ENCODE results near the gene PRAME.

PRAME gene

DNA sequence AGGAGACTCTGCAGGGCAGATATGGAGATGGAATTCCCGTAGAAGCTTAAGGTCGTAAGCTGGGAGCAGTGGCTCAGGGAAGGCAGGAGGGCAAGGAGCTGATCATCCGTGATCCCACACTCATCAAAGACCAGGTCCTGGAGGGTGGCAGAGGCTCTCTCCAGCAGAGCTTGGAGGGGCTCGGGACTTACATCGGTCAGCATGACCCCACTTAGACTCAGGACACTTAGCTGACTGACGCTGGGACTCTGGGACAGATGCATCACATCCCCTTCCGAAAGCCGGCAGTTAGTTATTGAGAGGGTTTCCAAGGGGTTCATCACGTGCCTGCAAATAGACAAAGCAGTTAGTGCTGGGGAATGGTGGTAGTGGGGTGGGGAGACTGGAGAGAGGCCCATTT, 10.7 kb downstream of the PRAME start:
- TF ChIP-seq, protein P1, sequence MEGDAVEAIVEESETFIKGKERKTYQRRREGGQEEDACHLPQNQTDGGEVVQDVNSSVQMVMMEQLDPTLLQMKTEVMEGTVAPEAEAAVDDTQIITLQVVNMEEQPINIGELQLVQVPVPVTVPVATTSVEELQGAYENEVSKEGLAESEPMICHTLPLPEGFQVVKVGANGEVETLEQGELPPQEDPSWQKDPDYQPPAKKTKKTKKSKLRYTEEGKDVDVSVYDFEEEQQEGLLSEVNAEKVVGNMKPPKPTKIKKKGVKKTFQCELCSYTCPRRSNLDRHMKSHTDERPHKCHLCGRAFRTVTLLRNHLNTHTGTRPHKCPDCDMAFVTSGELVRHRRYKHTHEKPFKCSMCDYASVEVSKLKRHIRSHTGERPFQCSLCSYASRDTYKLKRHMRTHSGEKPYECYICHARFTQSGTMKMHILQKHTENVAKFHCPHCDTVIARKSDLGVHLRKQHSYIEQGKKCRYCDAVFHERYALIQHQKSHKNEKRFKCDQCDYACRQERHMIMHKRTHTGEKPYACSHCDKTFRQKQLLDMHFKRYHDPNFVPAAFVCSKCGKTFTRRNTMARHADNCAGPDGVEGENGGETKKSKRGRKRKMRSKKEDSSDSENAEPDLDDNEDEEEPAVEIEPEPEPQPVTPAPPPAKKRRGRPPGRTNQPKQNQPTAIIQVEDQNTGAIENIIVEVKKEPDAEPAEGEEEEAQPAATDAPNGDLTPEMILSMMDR (IDR thresholded peaks at IDR 0.05; ENCODE audit: insufficient read depth, low read depth, low read length, missing control alignments), result no peak
- no peak for DNase-seq (ENCODE audit: low read depth)
- no peak overlapping the region for H3K4me3 ChIP-seq (ENCODE audit: low read depth, low read length)

DNA sequence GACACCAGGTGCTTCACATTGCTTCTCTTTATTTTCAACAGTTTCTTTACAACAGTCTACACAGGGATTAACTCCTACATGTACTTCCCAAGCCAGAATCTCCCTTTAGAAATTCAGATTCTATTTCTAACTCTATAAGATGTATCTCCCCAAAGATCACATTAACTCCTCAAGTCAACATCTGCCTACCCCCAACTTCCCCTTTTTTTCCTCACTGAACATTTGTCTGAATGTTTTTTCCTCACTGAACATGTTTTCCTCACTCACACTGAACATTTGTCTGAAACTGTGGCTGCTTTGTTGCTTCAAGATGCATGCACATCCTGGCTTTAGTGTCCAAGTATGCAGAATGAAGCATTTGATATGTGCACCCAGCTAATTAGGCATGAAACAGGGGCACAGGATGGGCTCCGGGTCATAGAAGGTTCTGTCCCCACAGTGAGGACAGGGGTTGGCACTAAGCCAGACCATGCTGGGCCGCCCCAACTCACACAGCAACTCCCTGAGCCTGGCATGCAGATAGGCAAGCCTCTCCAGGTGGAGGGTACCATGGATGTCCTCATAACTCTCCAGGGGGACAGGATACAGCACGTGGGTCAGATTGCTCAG, 11.3 kb downstream of the PRAME start:
- no peak overlapping the region for H3K4me3 ChIP-seq (ENCODE audit: low read depth, low read length)
- TF ChIP-seq, protein P1 (IDR thresholded peaks at IDR 0.05; ENCODE audit: insufficient read depth, low read depth, low read length, missing control alignments), result no peak
- no peak for DNase-seq (ENCODE audit: low read depth)

DNA sequence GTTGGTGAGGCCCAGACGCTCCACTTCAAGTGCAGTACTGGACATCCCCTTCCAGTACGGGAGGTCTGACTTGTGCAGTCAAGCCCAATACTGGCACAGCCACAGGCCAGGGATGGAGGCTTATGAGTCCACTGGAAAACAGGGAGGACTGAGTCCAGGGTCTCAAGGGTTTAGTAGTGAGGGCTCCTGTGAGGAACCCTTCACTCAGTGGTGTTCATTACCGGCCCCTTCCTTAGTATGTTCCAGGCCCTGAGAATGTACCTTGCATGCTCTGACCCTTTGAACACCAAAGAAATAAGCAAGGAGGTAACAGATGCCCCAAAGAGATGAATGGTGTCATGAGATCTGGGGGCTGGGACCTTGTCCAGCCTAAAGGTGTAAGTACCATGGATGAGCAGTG, 11.8 kb downstream of the PRAME start:
- no peak for DNase-seq (ENCODE audit: low read depth)
- TF ChIP-seq, protein P1 (IDR thresholded peaks at IDR 0.05; ENCODE audit: insufficient read depth, low read depth, low read length, missing control alignments), result no peak
- H3K4me3 ChIP-seq (ENCODE audit: low read depth, low read length), result no peak overlapping the region

DNA sequence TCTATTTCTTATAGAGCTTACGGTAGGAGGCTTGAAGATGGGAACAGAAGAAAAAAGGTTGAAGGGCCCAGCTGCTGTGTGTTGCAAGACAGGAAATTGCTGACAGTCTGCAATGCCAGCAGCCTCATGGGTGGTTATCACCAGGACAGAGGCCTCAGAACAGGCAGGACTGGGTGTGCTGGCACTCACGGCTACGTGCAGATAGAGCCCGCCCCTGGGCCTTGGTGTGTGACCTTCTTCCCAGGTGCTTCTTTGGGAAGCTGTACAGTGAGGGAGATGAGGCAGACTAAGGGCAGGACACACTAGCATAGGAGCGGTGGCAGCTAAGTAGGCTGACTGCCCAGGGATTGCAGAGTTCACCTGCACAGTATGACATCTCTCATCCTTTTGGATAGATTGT, 12.6 kb downstream of the PRAME start:
- no peak overlapping the region for H3K4me3 ChIP-seq (ENCODE audit: low read depth, low read length)
- TF ChIP-seq, protein P1 (IDR thresholded peaks at IDR 0.05; ENCODE audit: insufficient read depth, low read depth, low read length, missing control alignments), result no peak
- DNase-seq (ENCODE audit: low read depth), result no peak

DNA sequence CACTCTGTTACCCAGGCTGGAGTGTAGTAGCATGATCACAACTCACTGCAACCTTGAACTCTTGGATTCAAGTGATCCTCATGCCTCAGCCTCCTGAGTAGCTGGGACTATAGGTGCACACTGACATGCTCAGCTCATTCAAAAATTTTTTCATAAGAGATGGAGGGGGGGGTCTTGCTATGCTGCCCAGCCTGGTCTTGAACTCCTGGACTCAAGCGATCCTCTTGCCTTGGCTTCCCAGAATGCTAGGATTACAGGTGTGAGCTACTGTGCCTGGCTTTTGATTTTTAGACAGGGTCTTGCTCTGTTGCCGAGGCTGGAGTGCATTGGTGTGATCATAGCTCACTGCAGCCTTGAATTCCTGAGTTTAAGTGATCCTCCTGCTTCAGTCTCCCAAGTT, 14.0 kb downstream of the PRAME start:
- TF ChIP-seq, protein P1 (IDR thresholded peaks at IDR 0.05; ENCODE audit: insufficient read depth, low read depth, low read length, missing control alignments), result no peak
- DNase-seq (ENCODE audit: low read depth), result no peak
- H3K4me3 ChIP-seq (ENCODE audit: low read depth, low read length), result no peak overlapping the region

DNA sequence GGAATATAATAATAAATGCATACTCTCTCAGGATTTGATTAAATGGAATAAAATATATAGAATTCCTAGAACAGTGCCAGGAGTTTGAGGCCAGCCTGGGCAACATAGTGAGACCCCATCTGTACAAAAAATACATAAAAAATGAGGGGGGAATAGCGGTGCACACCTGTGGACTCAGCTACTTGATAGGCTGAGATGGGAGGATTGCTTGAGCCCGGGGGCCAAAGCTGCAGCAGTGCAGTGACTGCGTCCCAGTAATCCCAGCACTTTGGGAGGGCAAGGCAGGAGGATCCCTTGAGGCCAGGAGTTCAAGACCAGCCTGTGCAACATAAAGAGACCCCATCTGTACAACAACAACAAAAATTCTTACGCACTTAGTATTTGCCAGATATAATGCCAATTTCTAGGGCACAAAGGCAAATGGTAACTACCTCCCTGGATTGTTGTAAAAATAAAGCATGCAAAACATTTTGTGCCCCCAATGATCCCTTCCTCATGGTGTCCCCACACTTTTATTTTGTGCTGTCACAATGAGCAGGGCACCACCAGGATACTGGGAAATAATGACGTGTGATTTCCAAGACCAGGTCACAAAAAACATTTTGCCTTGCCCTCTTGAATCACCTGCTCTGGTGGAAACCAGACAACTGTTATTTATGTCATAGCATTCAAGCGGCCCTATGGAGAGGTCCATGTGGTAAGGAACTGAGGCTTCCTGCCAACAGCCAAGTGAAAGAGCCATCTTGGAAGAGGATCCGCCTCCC, 20.7 kb downstream of the PRAME start:
- TF ChIP-seq, protein P1 (IDR thresholded peaks at IDR 0.05; ENCODE audit: insufficient read depth, low read depth, low read length, missing control alignments), result no peak
- DNase-seq (ENCODE audit: low read depth), result no peak
- H3K4me3 ChIP-seq (ENCODE audit: low read depth, low read length), result no peak overlapping the region

All from GM12865 (cell line).